Activated CD8-positive, alpha-beta memory T cell treated with anti-CD3 and anti-CD28 coated beads for 1 hour (primary cell): ENCODE measurements around the gene COMP.

Source experiments
- DNase-seq, 2 donors: peaks; one replicate each; pipeline ENCODE4 v3.0.0-alpha.2; 2020; ENCODE audit warnings: low read depth in 1 of 2; ENCODE audit errors: extremely low read depth in 1 of 2

COMP gene

DNA sequence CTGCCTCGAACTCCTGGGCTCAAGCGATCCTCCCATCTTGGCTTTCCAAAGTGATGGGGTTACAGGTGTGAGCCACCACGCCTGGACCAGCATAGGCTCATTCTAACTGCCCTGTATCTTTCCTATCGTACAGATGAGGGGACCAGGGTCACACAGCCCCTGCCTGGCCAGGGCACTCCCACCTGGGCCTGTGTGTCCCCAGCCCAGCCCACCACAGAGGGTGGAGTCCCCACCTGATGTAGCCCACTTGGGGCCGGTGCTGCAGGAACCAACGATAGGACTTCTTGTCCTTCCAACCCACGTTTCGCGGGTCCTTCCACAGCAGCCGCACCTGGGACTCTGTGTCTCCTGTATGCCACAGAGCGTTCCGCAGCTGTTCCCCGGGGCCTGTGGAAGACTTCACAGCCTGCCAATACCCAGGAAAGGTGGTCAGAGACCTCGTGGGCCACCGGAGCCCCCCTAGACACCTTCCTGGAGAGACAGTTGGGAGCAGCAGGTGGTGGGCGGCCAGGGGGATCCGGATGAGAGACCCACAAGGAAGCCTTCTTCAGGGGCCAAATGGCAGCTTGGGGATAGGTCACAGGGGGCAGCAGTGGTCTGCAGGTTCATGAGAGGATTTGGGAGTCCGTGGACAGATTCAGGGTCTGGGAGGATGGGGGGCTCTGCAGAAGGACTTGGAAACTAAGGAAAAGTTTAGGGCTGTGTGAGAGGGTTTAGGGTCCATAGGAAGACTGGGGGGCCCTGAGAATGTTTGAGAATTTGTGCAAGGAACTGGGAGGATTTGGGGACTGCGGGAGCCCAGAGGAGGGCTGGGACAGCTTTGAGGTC is 6.9 kb downstream of the COMP start:
- DNase-seq, result no peak

- DNase-seq, result no peak
Observed at GRCh38 chr19:18782559-18783225, 8.4 kb downstream of the COMP start.

- no peak for DNase-seq
Observed at GRCh38 chr19:18781885-18782527, 9.1 kb downstream of the COMP start.

- DNase-seq, result no peak
Observed at GRCh38 chr19:18781047-18781600, 10.0 kb downstream of the COMP start.

- no peak for DNase-seq
Observed at GRCh38 chr19:18780631-18781030, 10.5 kb downstream of the COMP start.

DNA sequence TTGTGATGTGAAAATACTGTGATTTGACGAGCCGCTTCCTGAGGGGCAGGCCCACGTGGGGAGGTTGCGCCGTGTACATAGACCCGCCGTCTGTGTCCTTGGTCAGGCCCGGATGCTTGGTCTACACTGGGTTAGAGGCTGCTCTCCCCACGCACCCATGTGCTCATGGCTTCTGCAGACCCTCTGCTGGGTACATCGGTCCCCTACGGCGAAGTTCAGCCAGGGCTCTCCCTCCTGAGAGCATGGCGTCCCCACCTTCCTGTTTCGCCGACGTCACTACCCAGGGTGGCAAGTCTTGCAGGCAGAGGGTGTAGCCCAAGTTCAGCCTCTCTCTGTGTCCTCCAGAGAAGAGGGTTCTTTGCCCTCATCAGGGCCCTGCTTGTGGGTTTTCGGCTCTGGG is 11.0 kb downstream of the COMP start:
- no peak for DNase-seq

GRCh38 chr19:18778826-18779495 is 12.1 kb downstream of the COMP start:
- no peak for DNase-seq

GRCh38 chr19:18778076-18778389 is 13.1 kb downstream of the COMP start:
- no peak for DNase-seq

DNA sequence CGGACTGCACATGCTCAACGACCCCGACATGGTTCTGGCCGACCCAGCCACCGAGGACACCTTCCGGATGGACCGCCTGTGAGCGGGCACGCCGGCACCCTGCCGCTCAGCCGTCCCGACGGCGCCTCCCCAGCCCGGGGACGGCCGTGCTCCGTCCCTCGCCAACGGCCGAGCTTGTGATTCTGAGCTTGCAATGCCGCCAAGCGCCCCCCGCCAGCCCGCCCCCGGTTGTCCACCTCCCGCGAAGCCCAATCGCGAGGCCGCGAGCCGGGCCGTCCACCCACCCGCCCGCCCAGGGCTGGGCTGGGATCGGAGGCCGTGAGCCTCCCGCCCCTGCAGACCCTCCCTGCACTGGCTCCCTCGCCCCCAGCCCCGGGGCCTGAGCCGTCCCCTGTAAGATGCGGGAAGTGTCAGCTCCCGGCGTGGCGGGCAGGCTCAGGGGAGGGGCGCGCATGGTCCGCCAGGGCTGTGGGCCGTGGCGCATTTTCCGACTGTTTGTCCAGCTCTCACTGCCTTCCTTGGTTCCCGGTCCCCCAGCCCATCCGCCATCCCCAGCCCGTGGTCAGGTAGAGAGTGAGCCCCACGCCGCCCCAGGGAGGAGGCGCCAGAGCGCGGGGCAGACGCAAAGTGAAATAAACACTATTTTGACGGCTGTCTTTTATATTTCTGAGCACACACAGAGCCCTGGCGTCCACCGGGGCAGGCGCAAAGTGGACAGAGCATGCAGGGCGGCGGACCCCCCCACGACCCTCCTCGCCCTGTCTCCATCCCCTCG is 13.6 kb downstream of the COMP start:
- no peak for DNase-seq

GRCh38 chr19:18776736-18777135 is 14.4 kb downstream of the COMP start:
- no peak for DNase-seq

GRCh38 chr19:18776288-18776594 is 14.9 kb downstream of the COMP start:
- DNase-seq, result no peak

- no peak for DNase-seq
Observed at GRCh38 chr19:18775586-18776287, 15.4 kb downstream of the COMP start.

- DNase-seq, result no peak
Observed at GRCh38 chr19:18774782-18775444, 16.2 kb downstream of the COMP start.

DNA sequence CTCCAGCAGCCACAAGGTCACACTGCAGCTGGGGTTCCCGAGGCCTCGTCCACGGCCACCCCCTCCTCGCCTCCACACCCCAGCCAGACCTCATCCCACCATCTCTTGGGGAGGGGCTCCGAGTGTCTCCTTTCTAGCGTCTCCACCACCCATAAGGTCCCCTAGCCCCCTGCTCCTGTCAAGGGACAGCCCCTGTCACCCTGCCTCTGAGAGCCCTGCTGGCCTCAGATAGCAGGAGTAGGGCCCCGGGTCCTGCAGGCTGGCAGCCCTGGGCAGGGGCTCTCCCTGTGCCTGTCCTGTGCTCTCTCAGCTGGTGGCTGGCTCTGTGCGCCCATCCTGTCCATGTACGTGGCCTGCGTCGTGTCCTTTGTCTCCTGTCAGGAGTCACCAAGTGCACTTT is 17.0 kb downstream of the COMP start:
- no peak for DNase-seq

DNA sequence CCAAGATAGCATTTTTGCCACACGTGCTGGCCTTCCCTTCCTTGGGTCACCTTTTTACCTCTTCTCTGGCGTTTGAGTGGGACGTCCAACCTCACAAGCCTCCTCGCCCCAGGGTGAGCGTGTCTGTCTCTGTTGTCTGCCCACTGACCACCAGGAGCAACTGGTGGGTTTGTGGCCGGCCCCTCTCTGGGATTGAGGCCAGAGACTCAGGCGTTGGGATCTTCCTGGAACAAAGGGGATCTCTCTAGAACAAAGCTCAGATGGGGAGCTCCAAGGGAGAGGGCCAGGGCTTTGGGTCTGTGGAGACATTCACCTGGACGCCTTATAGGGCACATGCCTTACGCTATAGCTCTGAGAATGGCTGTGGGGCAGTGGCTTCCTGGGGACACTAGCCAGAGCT is 17.4 kb downstream of the COMP start:
- no peak for DNase-seq

- DNase-seq, result no peak
Observed at GRCh38 chr19:18772620-18773587, 18.2 kb downstream of the COMP start.

DNA sequence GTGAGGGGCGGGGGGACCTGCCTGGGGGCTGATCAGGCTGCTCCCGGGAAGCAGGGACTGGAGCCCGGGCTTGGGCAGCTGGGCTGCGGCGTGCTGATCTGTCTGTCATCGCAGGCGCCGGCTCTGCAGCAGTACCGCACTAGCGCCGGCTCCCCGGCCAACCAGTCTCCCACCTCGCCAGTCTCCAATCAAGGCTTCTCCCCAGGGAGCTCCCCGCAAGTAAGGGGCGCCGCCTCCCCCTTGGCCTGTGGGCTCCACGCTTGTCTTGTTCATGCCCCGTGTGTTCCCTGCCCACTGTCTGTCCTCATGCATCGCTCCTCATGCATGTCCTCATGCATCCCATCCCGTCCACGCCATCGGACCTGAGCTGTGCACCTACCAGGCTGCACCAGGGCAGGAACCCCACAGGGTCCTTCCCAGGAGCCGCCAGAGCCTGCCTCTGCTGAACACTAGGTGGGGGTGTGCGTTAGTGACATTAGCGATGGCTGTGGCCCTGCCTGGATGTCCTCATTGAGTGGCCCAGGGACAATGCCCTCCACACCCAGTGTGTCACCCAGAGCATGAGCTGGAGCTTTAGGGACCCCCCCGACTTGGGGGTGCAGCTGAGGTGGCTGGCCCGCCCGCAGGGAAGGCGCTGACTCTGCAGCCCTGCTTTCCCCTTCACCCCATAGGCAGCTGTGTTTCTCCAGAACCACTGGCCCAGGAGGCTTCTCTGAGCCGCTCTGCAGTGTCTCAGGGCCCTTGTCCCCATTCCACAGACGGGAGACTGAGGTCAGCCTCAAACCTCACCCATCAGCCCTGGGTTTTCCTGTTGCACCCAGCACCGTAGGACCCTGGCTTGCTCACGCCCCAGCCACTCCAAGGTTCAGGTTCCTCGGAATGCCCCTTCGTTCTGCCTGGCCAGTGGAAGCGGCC is 19.5 kb downstream of the COMP start:
- DNase-seq, result no peak
